Chondrocyte (in vitro differentiated cells): Measurements from ENCODE around the gene STIM1. TPM values are rescaled to one million over a fixed set of nuclear protein-coding genes. Genes with fewer than 3 reads are reported as not detected.

Source experiments
- DNase-seq: peaks from one replicate; pipeline ENCODE4 v3.0.0; 2021; ENCODE audit warnings: mixed read lengths, low spot score
- H3K27ac Mint-ChIP-seq: one replicate; pipeline ENCODE4 v1.8.0; 2021; ENCODE audit warnings: mild to moderate bottlenecking, moderate library complexity, mixed read lengths; ENCODE audit not compliant: unreplicated experiment
- H3K27me3 Mint-ChIP-seq: 2 replicates; pipeline ENCODE4 v1.8.0; 2021; ENCODE audit warnings: low read depth, mixed read lengths
- H3K36me3 Mint-ChIP-seq: 2 replicates; pipeline ENCODE4 v1.8.0; 2021; ENCODE audit warnings: low read depth, mixed read lengths
- H3K4me1 Mint-ChIP-seq: 2 replicates; pipeline ENCODE4 v1.8.0; 2021; ENCODE audit warnings: low read depth, mild to moderate bottlenecking, mixed read lengths
- H3K4me3 Mint-ChIP-seq: one replicate; pipeline ENCODE4 v1.8.0; 2021; ENCODE audit warnings: mild to moderate bottlenecking, moderate library complexity, mixed read lengths; ENCODE audit not compliant: unreplicated experiment
- H3K9me3 Mint-ChIP-seq: 2 replicates; pipeline ENCODE4 v1.8.0; 2021; ENCODE audit warnings: low read depth, mixed read lengths
- CTCF ChIP-seq: fragments of 200-600 bp; sonication (generic); IDR thresholded peaks from 2 replicates; pipeline ENCODE4 v1.5.0; 2021; ENCODE audit warnings: antibody characterized with exemption, mild to moderate bottlenecking, moderate library complexity
- total RNA-seq: library from RNA; stranded (reverse); gene quantifications from 3 replicates; pipeline ENCODE4 v1.2.1, GENCODE V29; 2021

The STIM1 gene
- total RNA-seq, 1 donor from 2014 or later = 50.7 TPM

GRCh38 chr11:3981084-3981633, 125.7 kb downstream of the STIM1 start:
- H3K4me3 Mint-ChIP-seq = no peak overlapping the region
- no peak for TF ChIP-seq CTCF
- no peaks in the 10 kb centered on the region for H3K9me3 Mint-ChIP-seq
- no peak for DNase-seq
- no peaks in the 10 kb centered on the region for H3K36me3 Mint-ChIP-seq
- peaks cover 15% of the 10 kb centered on the region for H3K4me1 Mint-ChIP-seq
- no peaks in the 10 kb centered on the region for H3K27me3 Mint-ChIP-seq
- H3K27ac Mint-ChIP-seq = no peak overlapping the region

- Mint-ChIP-seq H3K36me3 (no peaks in the 10 kb centered on the region), H3K4me1 (peaks cover 15% of the 10 kb centered on the region), H3K4me3 (no peak overlapping the region), H3K27me3 (no peaks in the 10 kb centered on the region), H3K9me3 (no peaks in the 10 kb centered on the region), H3K27ac (no peak overlapping the region)
- DNase-seq = no peak
- TF ChIP-seq CTCF = no peak
Observed at GRCh38 chr11:3982431-3982830, 127.0 kb downstream of the STIM1 start.

- no peak overlapping the region for H3K27ac Mint-ChIP-seq
- no peaks in the 10 kb centered on the region for H3K9me3 Mint-ChIP-seq
- DNase-seq = no peak
- H3K36me3 Mint-ChIP-seq = no peaks in the 10 kb centered on the region
- H3K27me3 Mint-ChIP-seq = no peaks in the 10 kb centered on the region
- H3K4me3 Mint-ChIP-seq = no peak overlapping the region
- peaks cover 15% of the 10 kb centered on the region for H3K4me1 Mint-ChIP-seq
- TF ChIP-seq CTCF = no peak
Observed at GRCh38 chr11:3983101-3983500, 127.6 kb downstream of the STIM1 start.

GRCh38 chr11:3984896-3985295, 129.4 kb downstream of the STIM1 start:
- no peak for DNase-seq
- Mint-ChIP-seq H3K9me3 (peaks cover 2% of the 10 kb centered on the region), H3K4me3 (no peak overlapping the region), H3K36me3 (peaks cover 1% of the 10 kb centered on the region), H3K4me1 (peaks cover 19% of the 10 kb centered on the region), H3K27me3 (no peaks in the 10 kb centered on the region), H3K27ac (no peak overlapping the region)
- peak; percentile 16 for TF ChIP-seq CTCF

DNA sequence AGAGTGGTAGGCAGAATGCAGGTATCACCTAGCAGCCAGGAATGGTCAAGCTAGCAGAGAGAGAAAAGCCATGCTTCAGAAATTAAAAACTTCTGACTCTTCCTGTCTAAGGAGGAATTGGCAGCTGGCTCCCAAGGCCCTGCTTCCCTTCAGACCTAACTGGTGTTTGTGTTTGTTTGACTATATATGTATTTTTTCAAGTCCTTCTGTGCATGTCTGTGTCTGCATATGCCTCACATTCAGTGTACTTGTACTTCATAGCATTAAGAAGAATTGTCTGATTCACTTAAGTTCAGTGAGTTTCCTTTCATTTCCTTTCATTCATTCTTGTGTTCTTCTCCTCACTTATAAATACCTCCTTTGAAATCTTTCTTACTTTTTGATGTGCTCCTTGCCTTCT, 130.2 kb downstream of the STIM1 start:
- peaks cover 5% of the 10 kb centered on the region for H3K36me3 Mint-ChIP-seq
- TF ChIP-seq CTCF = no peak

More for the DNA sequence above, 130.2 kb downstream of the STIM1 start:
- H3K27me3 Mint-ChIP-seq = no peaks in the 10 kb centered on the region
- DNase-seq = no peak
- no peak overlapping the region for H3K27ac Mint-ChIP-seq
- peaks cover 8% of the 10 kb centered on the region for H3K9me3 Mint-ChIP-seq
- no peak overlapping the region for H3K4me3 Mint-ChIP-seq
- H3K4me1 Mint-ChIP-seq = peaks cover 19% of the 10 kb centered on the region
